GM12874 (cell line): Measurements from ENCODE around the gene ADGRG4.

Experiments
- TF ChIP-seq, protein P1 (sequence below): IDR thresholded peaks from 2 replicates; pipeline ENCODE4 v1.5.1; 2011; ENCODE audit warnings: low read depth, mild to moderate bottlenecking, control low read depth, low read length, moderate library complexity; ENCODE audit not compliant: insufficient read depth

Gene ADGRG4

DNA sequence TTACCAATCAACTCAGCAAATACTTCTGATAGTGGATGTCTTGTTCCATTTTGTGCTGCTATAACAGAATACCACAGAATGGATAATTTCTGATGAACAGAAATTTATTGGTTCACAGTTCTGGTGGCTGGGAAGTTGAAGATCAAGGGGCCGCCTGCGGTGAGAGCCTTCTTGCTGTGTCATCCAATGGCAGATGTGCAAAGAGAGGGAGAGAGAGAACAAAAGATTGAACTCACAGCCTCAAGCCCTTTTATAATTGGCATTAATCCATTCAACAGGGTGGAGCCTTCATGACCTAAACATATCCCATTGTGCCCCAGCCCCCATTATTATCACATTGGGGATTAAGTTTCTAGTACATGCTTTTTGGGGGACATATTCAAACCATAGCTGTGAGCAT is 86.1 kb downstream of the ADGRG4 start:
- TF ChIP-seq, protein P1, sequence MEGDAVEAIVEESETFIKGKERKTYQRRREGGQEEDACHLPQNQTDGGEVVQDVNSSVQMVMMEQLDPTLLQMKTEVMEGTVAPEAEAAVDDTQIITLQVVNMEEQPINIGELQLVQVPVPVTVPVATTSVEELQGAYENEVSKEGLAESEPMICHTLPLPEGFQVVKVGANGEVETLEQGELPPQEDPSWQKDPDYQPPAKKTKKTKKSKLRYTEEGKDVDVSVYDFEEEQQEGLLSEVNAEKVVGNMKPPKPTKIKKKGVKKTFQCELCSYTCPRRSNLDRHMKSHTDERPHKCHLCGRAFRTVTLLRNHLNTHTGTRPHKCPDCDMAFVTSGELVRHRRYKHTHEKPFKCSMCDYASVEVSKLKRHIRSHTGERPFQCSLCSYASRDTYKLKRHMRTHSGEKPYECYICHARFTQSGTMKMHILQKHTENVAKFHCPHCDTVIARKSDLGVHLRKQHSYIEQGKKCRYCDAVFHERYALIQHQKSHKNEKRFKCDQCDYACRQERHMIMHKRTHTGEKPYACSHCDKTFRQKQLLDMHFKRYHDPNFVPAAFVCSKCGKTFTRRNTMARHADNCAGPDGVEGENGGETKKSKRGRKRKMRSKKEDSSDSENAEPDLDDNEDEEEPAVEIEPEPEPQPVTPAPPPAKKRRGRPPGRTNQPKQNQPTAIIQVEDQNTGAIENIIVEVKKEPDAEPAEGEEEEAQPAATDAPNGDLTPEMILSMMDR, result no peak

DNA sequence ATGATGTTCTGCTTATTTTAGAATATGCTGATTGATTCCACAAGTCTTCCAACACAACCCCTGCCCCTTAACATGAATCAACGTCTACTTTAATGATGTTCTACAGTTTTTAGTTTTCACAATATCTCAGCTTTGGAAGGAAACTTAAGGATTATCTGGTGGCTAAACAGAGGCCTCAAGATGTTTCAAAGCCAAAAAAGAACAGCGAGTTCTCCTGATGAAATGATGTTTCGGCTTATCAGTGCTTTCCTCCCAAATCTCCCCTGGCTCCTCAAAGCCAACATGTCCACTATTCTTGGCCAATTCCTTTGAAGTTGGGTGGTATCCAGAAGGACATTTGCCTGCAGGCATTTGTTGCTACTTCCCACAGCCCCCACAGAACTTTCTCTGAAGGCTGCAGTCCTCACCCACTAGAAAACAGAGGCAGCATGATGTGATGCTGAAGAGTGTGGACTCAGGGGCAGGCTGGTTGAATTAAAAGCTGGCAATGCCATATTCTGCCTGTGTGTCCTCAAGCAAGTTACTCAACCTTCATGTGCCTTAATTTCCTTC is 87.3 kb downstream of the ADGRG4 start:
- TF ChIP-seq, protein P1, result no peak

DNA sequence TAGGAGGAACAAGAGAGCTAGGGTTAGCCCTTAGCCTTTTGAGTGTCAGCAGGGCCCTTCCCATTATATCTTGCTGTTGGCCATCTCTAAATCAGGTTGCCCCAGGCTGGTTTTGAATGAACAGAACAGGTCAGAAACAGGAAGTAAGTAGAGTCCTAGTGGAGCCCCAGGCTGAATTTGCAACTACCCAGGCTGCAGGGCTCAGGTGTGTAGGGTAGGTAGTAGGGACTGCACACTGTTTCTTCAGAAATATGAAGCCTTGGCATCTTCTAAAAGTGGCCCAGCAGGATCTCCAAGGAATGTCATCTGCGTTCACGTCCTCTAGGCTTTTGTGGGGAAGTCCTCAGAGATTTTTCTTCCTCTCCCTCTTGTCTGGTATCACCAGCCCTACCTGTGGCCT is 90.2 kb downstream of the ADGRG4 start:
- TF ChIP-seq, protein P1, result no peak

DNA sequence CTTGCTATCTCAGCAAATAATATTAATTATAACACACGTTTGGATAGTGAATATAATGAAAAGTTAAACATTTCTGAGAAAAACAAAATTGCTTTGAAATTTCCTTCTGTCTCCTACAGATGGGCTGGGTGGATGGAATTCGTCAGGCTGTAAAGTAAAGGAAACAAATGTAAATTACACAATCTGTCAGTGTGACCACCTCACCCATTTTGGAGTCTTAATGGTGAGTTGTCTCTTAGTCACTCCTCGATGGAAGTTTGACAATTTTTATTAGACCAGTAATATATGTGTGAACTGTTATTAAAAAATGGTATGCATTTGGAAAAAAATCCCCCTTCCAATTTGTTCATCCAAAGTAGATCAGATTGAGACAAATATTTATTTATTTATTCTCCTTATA is 94.5 kb downstream of the ADGRG4 start:
- TF ChIP-seq, protein P1, result no peak

DNA sequence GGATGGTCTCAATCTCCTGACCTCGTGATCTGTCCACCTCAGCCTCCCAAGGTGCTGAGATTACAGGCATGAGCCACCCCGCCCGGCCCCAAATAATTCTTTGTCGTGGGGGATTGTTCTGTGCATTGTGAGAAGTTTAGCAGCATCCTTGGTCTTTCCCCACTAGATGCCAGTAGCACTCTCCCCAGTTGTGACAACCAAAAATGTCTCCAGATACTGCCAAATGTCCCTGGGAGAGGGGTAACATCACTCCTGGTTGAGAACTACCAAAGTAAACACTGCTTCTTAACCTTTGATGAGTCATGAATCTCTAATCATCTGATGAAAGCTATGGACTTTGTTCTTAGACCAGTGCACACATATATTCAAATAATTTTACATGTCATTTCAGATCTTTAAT is 96.2 kb downstream of the ADGRG4 start:
- TF ChIP-seq, protein P1, result no peak

DNA sequence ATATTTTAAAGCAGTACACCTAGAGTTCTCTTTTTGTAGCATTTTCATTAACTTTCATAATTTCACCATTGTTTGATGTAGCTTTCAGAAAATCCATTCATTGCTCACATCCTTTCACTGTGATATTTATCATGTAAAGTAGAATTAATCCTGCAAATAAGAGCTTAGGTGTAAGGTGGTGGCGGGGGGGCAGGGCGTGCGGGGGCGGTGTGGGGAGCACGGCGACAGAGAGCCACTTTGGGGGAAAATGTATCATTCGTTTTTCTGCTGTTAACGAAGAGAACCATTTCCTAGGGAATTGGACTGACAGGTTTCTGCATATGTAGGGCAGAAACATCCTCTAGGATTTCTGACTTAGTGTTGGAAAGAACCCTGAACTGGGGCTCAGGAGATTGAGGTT is 104.4 kb downstream of the ADGRG4 start:
- TF ChIP-seq, protein P1, result no peak

DNA sequence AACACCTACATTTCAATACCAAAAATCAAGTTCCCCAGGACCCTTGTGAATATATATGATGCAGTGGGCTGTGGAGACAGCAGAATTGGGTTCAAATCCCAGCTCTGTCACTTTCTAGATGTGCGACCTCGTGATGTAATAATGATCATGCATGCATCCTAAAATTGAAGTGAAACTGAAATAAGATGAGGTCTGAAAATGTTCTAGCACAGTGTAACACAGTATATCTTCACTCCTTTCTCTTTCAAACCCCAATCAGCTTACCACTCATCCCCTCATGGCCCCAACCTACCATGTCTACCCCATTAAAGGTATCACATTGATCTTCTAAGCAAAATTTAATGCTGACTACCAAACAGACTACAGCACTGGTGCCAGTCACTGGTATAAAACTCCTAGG is 117.0 kb downstream of the ADGRG4 start:
- TF ChIP-seq, protein P1, result no peak
